ENCODE results near the gene UBE2E2.

DNA sequence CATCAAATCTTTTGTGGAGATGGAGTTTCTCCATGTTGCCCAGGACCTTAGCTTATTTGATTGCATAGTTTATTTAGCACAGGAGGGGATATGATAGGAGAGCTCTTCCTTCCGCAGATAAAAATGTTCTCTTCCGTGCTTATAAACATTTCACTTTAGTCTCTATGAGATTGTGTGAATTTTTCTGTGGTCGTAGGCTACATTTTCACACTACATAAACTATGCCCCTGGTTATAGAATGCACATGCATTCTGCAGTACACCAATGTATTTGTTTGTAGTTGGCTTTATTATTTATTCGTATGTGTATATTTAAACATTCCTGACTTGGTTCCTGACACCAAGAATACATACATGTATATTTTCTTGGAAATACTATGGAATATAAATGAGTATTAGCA lies 139.2 kb downstream of the UBE2E2 start:
- no peak for TF ChIP-seq JUNB (CRISPR knock-in tag; IDR thresholded peaks at IDR 0.05; ENCODE audit: borderline replicate concordance)
- TF ChIP-seq KAT7 (CRISPR knock-in tag; IDR thresholded peaks at IDR 0.05; ENCODE audit: borderline replicate concordance), result no peak
- no peak for TF ChIP-seq SMAD3 (CRISPR knock-in tag; IDR thresholded peaks at IDR 0.05)
- TF ChIP-seq CEBPB (IDR thresholded peaks at IDR 0.05; ENCODE audit: borderline replicate concordance, low read depth, low read length), result no peak
- TF ChIP-seq, protein P1, sequence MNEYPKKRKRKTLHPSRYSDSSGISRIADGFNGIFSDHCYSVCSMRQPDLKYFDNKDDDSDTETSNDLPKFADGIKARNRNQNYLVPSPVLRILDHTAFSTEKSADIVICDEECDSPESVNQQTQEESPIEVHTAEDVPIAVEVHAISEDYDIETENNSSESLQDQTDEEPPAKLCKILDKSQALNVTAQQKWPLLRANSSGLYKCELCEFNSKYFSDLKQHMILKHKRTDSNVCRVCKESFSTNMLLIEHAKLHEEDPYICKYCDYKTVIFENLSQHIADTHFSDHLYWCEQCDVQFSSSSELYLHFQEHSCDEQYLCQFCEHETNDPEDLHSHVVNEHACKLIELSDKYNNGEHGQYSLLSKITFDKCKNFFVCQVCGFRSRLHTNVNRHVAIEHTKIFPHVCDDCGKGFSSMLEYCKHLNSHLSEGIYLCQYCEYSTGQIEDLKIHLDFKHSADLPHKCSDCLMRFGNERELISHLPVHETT (CRISPR knock-in tag; conservative IDR thresholded peaks at IDR 0.05), result no peak
- no peak for TF ChIP-seq KLF16 (CRISPR knock-in tag; IDR thresholded peaks at IDR 0.05)
- no peak for TF ChIP-seq POLR2AphosphoS5 (IDR thresholded peaks at IDR 0.05; ENCODE audit: low read depth, low read length)
- no peak for TF ChIP-seq HDAC1 (CRISPR knock-in tag; IDR thresholded peaks at IDR 0.05)

Measured in HepG2 (cell line).